Hepatocyte (in vitro differentiated cells): ENCODE measurements around the gene UBL3. TPM values are rescaled to one million over a fixed set of nuclear protein-coding genes. Genes with fewer than 3 reads are reported as not detected.

Source experiments
- DNase-seq: peaks from one replicate; pipeline ENCODE4 v3.0.0-alpha.2; 2016; ENCODE audit warnings: low spot score
- H2AFZ ChIP-seq: fragments of 200-600 bp; sonication (generic); 2 replicates; pipeline ENCODE4 v1.6.0; 2016; ENCODE audit warnings: antibody characterized with exemption, mild to moderate bottlenecking
- H3K27ac ChIP-seq: fragments of 200-600 bp; sonication (generic); 2 replicates; pipeline ENCODE4 v1.5.1; 2016; ENCODE audit warnings: mild to moderate bottlenecking
- H3K27me3 ChIP-seq: fragments of 200-600 bp; sonication (generic); 2 replicates; pipeline ENCODE4 v1.6.1; 2016
- H3K36me3 ChIP-seq: fragments of 200-600 bp; sonication (generic); replicated peaks from 2 replicates; pipeline ENCODE4 v1.5.1; 2016; ENCODE audit warnings: low read depth; ENCODE audit not compliant: insufficient read depth
- H3K4me1 ChIP-seq: fragments of 200-600 bp; sonication (generic); 2 replicates; pipeline ENCODE4 v1.5.1; 2016; ENCODE audit warnings: mild to moderate bottlenecking, moderate library complexity; ENCODE audit not compliant: insufficient read depth
- H3K4me2 ChIP-seq: fragments of 200-600 bp; sonication (generic); 2 replicates; pipeline ENCODE4 v1.6.0; 2016
- H3K4me3 ChIP-seq: fragments of 200-600 bp; sonication (generic); 2 replicates; pipeline ENCODE4 v1.5.1; 2016; ENCODE audit warnings: mild to moderate bottlenecking
- H3K79me2 ChIP-seq: fragments of 200-600 bp; sonication (generic); 2 replicates; pipeline ENCODE4 v1.6.0; 2017; ENCODE audit warnings: mild to moderate bottlenecking
- H3K9me2 ChIP-seq: fragments of 200-600 bp; sonication (generic); replicated peaks from 2 replicates; pipeline ENCODE4 v1.6.0; 2017; ENCODE audit warnings: mild to moderate bottlenecking; ENCODE audit not compliant: insufficient read depth
- H3K9me3 ChIP-seq: fragments of 200-600 bp; sonication (generic); 2 replicates; pipeline ENCODE4 v1.5.1; 2016; ENCODE audit warnings: low read depth, mild to moderate bottlenecking
- H4K20me1 ChIP-seq: fragments of 200-600 bp; sonication (generic); 2 replicates; pipeline ENCODE4 v1.6.0; 2016; ENCODE audit warnings: mild to moderate bottlenecking; ENCODE audit not compliant: insufficient read depth, poor library complexity, severe bottlenecking
- CTCF ChIP-seq: fragments of 200-600 bp; sonication (generic); IDR thresholded peaks from 2 replicates; pipeline ENCODE4 v1.5.1; 2016; ENCODE audit warnings: antibody characterized with exemption, mild to moderate bottlenecking; ENCODE audit not compliant: poor library complexity
- EZH2 ChIP-seq: fragments of 200-600 bp; sonication (generic); IDR thresholded peaks from 2 replicates; pipeline ENCODE4 v1.6.1; 2016; ENCODE audit warnings: antibody characterized with exemption, mild to moderate bottlenecking, borderline replicate concordance
- EZH2phosphoT487 ChIP-seq: fragments of 200-600 bp; sonication (generic); IDR thresholded peaks from one replicate; pipeline ENCODE4 v1.6.1; 2018; ENCODE audit warnings: antibody characterized with exemption, mild to moderate bottlenecking, low read depth, moderate library complexity; ENCODE audit not compliant: unreplicated experiment, severe bottlenecking
- WGBS: methylation state at CpG from one replicate; pipeline ENCODE4 v1.1.6; 2016; ENCODE audit warnings: low lambda C conversion rate; ENCODE audit errors: missing lambda C conversion rate; 5-methylcytosine and 5-hydroxymethylcytosine counted together
- polyA plus RNA-seq: library from polyadenylated mRNA; unstranded; fragments of >200 nt; fragmentation: Nextera tagmentation; extraction: Ambion mirVana; gene quantifications from 2 replicates; pipeline ENCODE4 v1.2.1, GENCODE V29; 2016
- small RNA-seq: library from RNA; depleted of rRNA; stranded (forward); fragments of <200 nt; gene quantifications from one replicate; pipeline ENCODE3, GENCODE V24; 2014
- total RNA-seq: library from RNA; depleted of rRNA; stranded (reverse); fragments of >200 nt; gene quantifications from 2 replicates; pipeline ENCODE4 v1.2.3, GENCODE V29; 2014

UBL3 gene
- total and polyA plus RNA-seq, 2 experiments from 2014 or later = 27.7 to 58.6 TPM

GRCh38 chr13:29718694-29719093, 131.7 kb downstream of the UBL3 start:
- no peaks in the 10 kb centered on the region for H3K79me2 ChIP-seq
- H3K4me3 ChIP-seq = no peak overlapping the region
- no peaks in the 10 kb centered on the region for H3K36me3 ChIP-seq
- H3K4me2 ChIP-seq = no peak overlapping the region
- WGBS = 100% methylated on average over 1 of the region's 1 CpG
- TF ChIP-seq EZH2phosphoT487 (no peak), CTCF (no peak), EZH2 (no peak)
- H2AFZ ChIP-seq = no peak overlapping the region
- H3K27me3 ChIP-seq = no peaks in the 10 kb centered on the region
- no peaks in the 10 kb centered on the region for H4K20me1 ChIP-seq
- H3K4me1 ChIP-seq = no peaks in the 10 kb centered on the region
- H3K27ac ChIP-seq = no peak overlapping the region
- no peak for DNase-seq
- H3K9me2 ChIP-seq = no peaks in the 10 kb centered on the region
- no peaks in the 10 kb centered on the region for H3K9me3 ChIP-seq

- Histone ChIP-seq H3K9me3 (no peaks in the 10 kb centered on the region), H3K4me2 (no peak overlapping the region), H3K4me3 (no peak overlapping the region), H3K27me3 (no peaks in the 10 kb centered on the region), H3K79me2 (no peaks in the 10 kb centered on the region), H3K27ac (no peak overlapping the region), H4K20me1 (no peaks in the 10 kb centered on the region), H2AFZ (no peak overlapping the region), H3K36me3 (no peaks in the 10 kb centered on the region), H3K9me2 (no peaks in the 10 kb centered on the region), H3K4me1 (no peaks in the 10 kb centered on the region)
- no peak for TF ChIP-seq EZH2
- no peak for TF ChIP-seq EZH2phosphoT487
- TF ChIP-seq CTCF = no peak
- DNase-seq = no peak
- WGBS = 91% methylated on average over 3 of the region's 3 CpGs
These were observed 133.9 kb downstream of the UBL3 start for GRCh38 chr13:29716493-29716892.

Small RNA genes lying within 50 kb of the gene (small RNA-seq; reads per million reads assigned to genes)
- gene RF00017 (not detected), gene TIMM8BP1 (not detected)
